ENCODE measurements around the gene STX1B.

GRCh38 chr16:30951193-30951592 is 59.2 kb downstream of the STX1B start:
- no peak for TF ChIP-seq GABPA (IDR thresholded peaks at IDR 0.05; ENCODE audit: borderline replicate concordance, insufficient read depth, low read length)
- no peak for TF ChIP-seq FOSL1 (IDR thresholded peaks at IDR 0.05; ENCODE audit: insufficient read depth, low read depth, low read length)
- TF ChIP-seq TEAD4 (IDR thresholded peaks at IDR 0.05; ENCODE audit: low read depth, low read length): no peak
- no peak for TF ChIP-seq TAF1 (IDR thresholded peaks at IDR 0.05; ENCODE audit: low read depth, low read length)
- no peak for TF ChIP-seq CTCF (IDR thresholded peaks at IDR 0.05; ENCODE audit: control extremely low read depth in 1 of 3, insufficient read depth in 1 of 3, low read depth in 1 of 3, low read length in 3 of 3)
- TF ChIP-seq SP1 (IDR thresholded peaks at IDR 0.05; ENCODE audit: low read depth, low read length): no peak
- no peak for TF ChIP-seq POLR2A (IDR thresholded peaks at IDR 0.05; ENCODE audit: control extremely low read depth in 1 of 2, low read depth in 2 of 2, low read length in 2 of 2)
- TF ChIP-seq EZH2 (IDR thresholded peaks at IDR 0.05; ENCODE audit: low read depth, low read length, severe bottlenecking): no peak
- no peak for TF ChIP-seq CBX5 (IDR thresholded peaks at IDR 0.05; ENCODE audit: low read depth, low read length)
- TF ChIP-seq PHF8 (conservative IDR thresholded peaks at IDR 0.05; ENCODE audit: low read depth, low read length): no peak
